ENCODE results near the gene ALDH7A1. TPM values are rescaled to one million over a fixed set of nuclear protein-coding genes. Genes with fewer than 3 reads are reported as not detected.

The ALDH7A1 gene
- total RNA-seq, 1 experiment from 2014 or later, result 148 TPM

DNA sequence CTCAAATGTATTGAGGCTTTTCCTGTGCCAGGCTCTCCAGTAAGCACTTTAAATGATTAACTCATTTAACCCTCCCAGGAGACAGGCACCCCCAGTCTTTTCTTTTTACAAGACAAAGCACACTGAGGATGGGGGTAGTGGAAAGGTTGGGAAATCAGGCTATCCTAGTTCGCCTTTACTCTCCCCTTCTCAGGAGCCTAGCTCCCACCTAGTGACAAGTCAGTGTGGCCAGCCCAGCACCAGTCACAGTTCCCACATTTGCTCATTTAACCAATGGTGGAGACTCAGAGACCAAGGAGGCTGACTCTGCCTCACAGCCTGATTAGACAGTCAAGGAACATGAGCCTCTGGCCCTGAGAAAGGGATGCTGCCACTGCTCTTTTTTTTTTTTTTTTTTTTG is 3.5 kb downstream of the ALDH7A1 start:
- Histone ChIP-seq H3K4me2 (ENCODE audit: insufficient read depth, insufficient read length, low read length) (no peak overlapping the region), H2AK5ac (ENCODE audit: insufficient read length, low read length) (no peak overlapping the region), H2AFZ (ENCODE audit: low read length) (no peak overlapping the region), H3K27me3 (ENCODE audit: insufficient read depth, low read length) (no peaks in the 10 kb centered on the region), H4K5ac (ENCODE audit: insufficient read length, low read depth, low read length) (no peak overlapping the region), H4K20me1 (ENCODE audit: control insufficient read depth, insufficient read depth, insufficient read length) (no peaks in the 10 kb centered on the region), H3K79me2 (ENCODE audit: insufficient read depth, low read length) (peaks cover 6% of the 10 kb centered on the region; the same call in 1 of the 2 replicates), H3K23ac (ENCODE audit: insufficient read length, low read depth, low read length) (no peak overlapping the region), H3K18ac (ENCODE audit: insufficient read length, low read depth, low read length) (no peak overlapping the region), H2BK15ac (ENCODE audit: low read depth, low read length) (no peak overlapping the region), H3K79me1 (ENCODE audit: insufficient read depth, low read depth, low read length, poor library complexity, severe bottlenecking) (no peaks in the 10 kb centered on the region), H4K91ac (ENCODE audit: insufficient read length, low read depth, low read length) (no peak overlapping the region), H3K9ac (ENCODE audit: extremely low read depth, insufficient read length, low read length) (no peak overlapping the region), H2BK20ac (ENCODE audit: low read depth, low read length, poor library complexity, severe bottlenecking) (no peak overlapping the region), H3T11ph (ENCODE audit: low read length) (no peak overlapping the region), H2BK12ac (ENCODE audit: insufficient read length, low read depth, low read length) (no peak overlapping the region), H3K56ac (ENCODE audit: insufficient read length, low read depth, low read length) (no peak overlapping the region), H2BK120ac (ENCODE audit: low read depth, low read length, poor library complexity, severe bottlenecking) (no peak overlapping the region), H3K23me2 (ENCODE audit: insufficient read length, low read depth, low read length, poor library complexity, severe bottlenecking) (peaks cover 8% of the 10 kb centered on the region), H3K27ac (ENCODE audit: insufficient read length, low read depth, low read length) (no peak overlapping the region), H4K8ac (replicated peaks; ENCODE audit: insufficient read length, low read depth, low read length) (no peak overlapping the region), H3K14ac (ENCODE audit: insufficient read depth, low read length) (no peak overlapping the region), H3K9me3 (ENCODE audit: control insufficient read depth, low read depth, low read length) (no peaks in the 10 kb centered on the region), H3K4me1 (ENCODE audit: insufficient read depth, low read length) (peaks cover 2% of the 10 kb centered on the region; the same call in 1 of the 2 replicates), H2BK5ac (ENCODE audit: insufficient read length, low read length) (no peak overlapping the region), H3K4ac (ENCODE audit: low read depth, low read length) (no peak overlapping the region)
- H3K27ac Mint-ChIP-seq, result peak overlapping the region; percentile 52 to 91 (median 64); a peak in 4 of 7 replicates
- TF ChIP-seq, protein P1, sequence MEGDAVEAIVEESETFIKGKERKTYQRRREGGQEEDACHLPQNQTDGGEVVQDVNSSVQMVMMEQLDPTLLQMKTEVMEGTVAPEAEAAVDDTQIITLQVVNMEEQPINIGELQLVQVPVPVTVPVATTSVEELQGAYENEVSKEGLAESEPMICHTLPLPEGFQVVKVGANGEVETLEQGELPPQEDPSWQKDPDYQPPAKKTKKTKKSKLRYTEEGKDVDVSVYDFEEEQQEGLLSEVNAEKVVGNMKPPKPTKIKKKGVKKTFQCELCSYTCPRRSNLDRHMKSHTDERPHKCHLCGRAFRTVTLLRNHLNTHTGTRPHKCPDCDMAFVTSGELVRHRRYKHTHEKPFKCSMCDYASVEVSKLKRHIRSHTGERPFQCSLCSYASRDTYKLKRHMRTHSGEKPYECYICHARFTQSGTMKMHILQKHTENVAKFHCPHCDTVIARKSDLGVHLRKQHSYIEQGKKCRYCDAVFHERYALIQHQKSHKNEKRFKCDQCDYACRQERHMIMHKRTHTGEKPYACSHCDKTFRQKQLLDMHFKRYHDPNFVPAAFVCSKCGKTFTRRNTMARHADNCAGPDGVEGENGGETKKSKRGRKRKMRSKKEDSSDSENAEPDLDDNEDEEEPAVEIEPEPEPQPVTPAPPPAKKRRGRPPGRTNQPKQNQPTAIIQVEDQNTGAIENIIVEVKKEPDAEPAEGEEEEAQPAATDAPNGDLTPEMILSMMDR (conservative IDR thresholded peaks at IDR 0.05), result no peak
- peak overlapping the region; percentile 14 to 72; a peak in 2 of 5 replicates for H3K4me3 Mint-ChIP-seq
- peaks cover 38 to 57% (median 55%) of the 10 kb centered on the region in 3 experiments for H3K36me3 Mint-ChIP-seq (ENCODE audit: insufficient read depth in 1 of 3, low read depth in 3 of 3)
- no peak for DNase-seq
- no CpG with 5 or more reads among the region's 1 CpG for WGBS (ENCODE audit: extremely low coverage, insufficient read length, low lambda C conversion rate)
- peaks cover 0 to 8% of the 10 kb centered on the region in 2 experiments; a peak in 1 of 5 replicates for H3K9me3 Mint-ChIP-seq
- H3K4me1 Mint-ChIP-seq, result peaks cover 27 to 30% of the 10 kb centered on the region in 2 experiments
- H3K27me3 Mint-ChIP-seq (ENCODE audit: low read depth), result no peaks in the 10 kb centered on the region
